ENCODE measurements around the gene FTSJ3.
"Not testable (repeated sequence)": the region's sequence is repeated elsewhere in the genome, so short reads cannot be mapped to it uniquely, and the experiment has no call there.

Gene FTSJ3

GRCh38 chr17:63824362-63824761, 3.1 kb downstream of the FTSJ3 start:
- DNase-seq, result no peak

- no peak for DNase-seq
Observed at GRCh38 chr17:63823659-63824331, 3.7 kb downstream of the FTSJ3 start.

GRCh38 chr17:63822537-63822936, 4.9 kb downstream of the FTSJ3 start:
- no peak for DNase-seq

- no peak for DNase-seq
Observed at GRCh38 chr17:63821804-63822203, 5.7 kb downstream of the FTSJ3 start.

GRCh38 chr17:63820963-63821561, 6.4 kb downstream of the FTSJ3 start:
- DNase-seq, result no peak

- no peak for DNase-seq
Observed at GRCh38 chr17:63819585-63820537, 7.6 kb downstream of the FTSJ3 start.

- DNase-seq, result no peak
Observed at GRCh38 chr17:63819131-63819530, 8.3 kb downstream of the FTSJ3 start.

GRCh38 chr17:63817736-63818385, 9.6 kb downstream of the FTSJ3 start:
- DNase-seq, result no peak

GRCh38 chr17:63816669-63817068, 10.8 kb downstream of the FTSJ3 start:
- no peak for DNase-seq

- no peak for DNase-seq
Observed at GRCh38 chr17:63816123-63816522, 11.3 kb downstream of the FTSJ3 start.

GRCh38 chr17:63809970-63810369, 17.5 kb downstream of the FTSJ3 start:
- no peak for DNase-seq

- no peak for DNase-seq
Observed at GRCh38 chr17:63805591-63805990, 21.9 kb downstream of the FTSJ3 start.

GRCh38 chr17:63804328-63804727, 23.1 kb downstream of the FTSJ3 start:
- DNase-seq, result no peak

- no peak for DNase-seq
Observed at GRCh38 chr17:63800783-63801182, 26.7 kb downstream of the FTSJ3 start.

GRCh38 chr17:63798572-63799106, 28.8 kb downstream of the FTSJ3 start:
- no peak for DNase-seq

GRCh38 chr17:63796375-63796774, 31.1 kb downstream of the FTSJ3 start:
- not testable (repeated sequence) for DNase-seq

GRCh38 chr17:63792055-63792729, 35.3 kb downstream of the FTSJ3 start:
- DNase-seq, result no peak

- DNase-seq, result no peak
Observed at GRCh38 chr17:63790057-63790456, 37.4 kb downstream of the FTSJ3 start.

- DNase-seq, result peak; percentile 54 to 64
Observed at GRCh38 chr17:63786971-63787711, 40.3 kb downstream of the FTSJ3 start.

GRCh38 chr17:63786117-63786516, 41.3 kb downstream of the FTSJ3 start:
- DNase-seq, result no peak

- no peak for DNase-seq
Observed at GRCh38 chr17:63785556-63785955, 41.9 kb downstream of the FTSJ3 start.

GRCh38 chr17:63783522-63783921, 43.9 kb downstream of the FTSJ3 start:
- DNase-seq, result no peak
